Measurements from ENCODE around the gene CTDSPL.

CTDSPL gene

GRCh38 chr3:37984051-37984450, 122.4 kb downstream of the CTDSPL start:
- no peak for TF ChIP-seq CTCF (IDR thresholded peaks at IDR 0.05; ENCODE audit: insufficient read depth, low read length, poor library complexity, severe bottlenecking)
- no peak for DNase-seq (ENCODE audit: extremely low read depth, insufficient read length)
- no peaks in the 10 kb centered on the region for H3K36me3 ChIP-seq (ENCODE audit: control insufficient read depth, insufficient read depth, low read length)
- H3K27me3 ChIP-seq (replicated peaks; ENCODE audit: control insufficient read depth, insufficient read depth, low read length) = peaks cover 2% of the 10 kb centered on the region; the same call in 1 of the 2 replicates
- H3K4me3 ChIP-seq (replicated peaks; ENCODE audit: low read depth, low read length) = no peak overlapping the region

- no peak for TF ChIP-seq CTCF (IDR thresholded peaks at IDR 0.05; ENCODE audit: insufficient read depth, low read length, poor library complexity, severe bottlenecking)
- Histone ChIP-seq H3K27me3 (replicated peaks; ENCODE audit: control insufficient read depth, insufficient read depth, low read length) (peaks cover 2% of the 10 kb centered on the region; the same call in 1 of the 2 replicates), H3K36me3 (ENCODE audit: control insufficient read depth, insufficient read depth, low read length) (no peaks in the 10 kb centered on the region), H3K4me3 (replicated peaks; ENCODE audit: low read depth, low read length) (no peak overlapping the region)
- DNase-seq (ENCODE audit: extremely low read depth, insufficient read length) = no peak
Observed at GRCh38 chr3:37984596-37984995, 122.9 kb downstream of the CTDSPL start.

GRCh38 chr3:37985637-37986320, 124.1 kb downstream of the CTDSPL start:
- DNase-seq (ENCODE audit: extremely low read depth, insufficient read length) = no peak
- no peak for TF ChIP-seq CTCF (IDR thresholded peaks at IDR 0.05; ENCODE audit: insufficient read depth, low read length, poor library complexity, severe bottlenecking)
- Histone ChIP-seq H3K36me3 (ENCODE audit: control insufficient read depth, insufficient read depth, low read length) (no peaks in the 10 kb centered on the region), H3K27me3 (replicated peaks; ENCODE audit: control insufficient read depth, insufficient read depth, low read length) (no peaks in the 10 kb centered on the region; the same call in 1 of the 2 replicates), H3K4me3 (replicated peaks; ENCODE audit: low read depth, low read length) (no peak overlapping the region)

- DNase-seq (ENCODE audit: extremely low read depth, insufficient read length) = no peak
- H3K4me3 ChIP-seq (replicated peaks; ENCODE audit: low read depth, low read length) = no peak overlapping the region
- H3K27me3 ChIP-seq (replicated peaks; ENCODE audit: control insufficient read depth, insufficient read depth, low read length) = no peaks in the 10 kb centered on the region; the same call in 1 of the 2 replicates
- no peaks in the 10 kb centered on the region for H3K36me3 ChIP-seq (ENCODE audit: control insufficient read depth, insufficient read depth, low read length)
- TF ChIP-seq CTCF (IDR thresholded peaks at IDR 0.05; ENCODE audit: insufficient read depth, low read length, poor library complexity, severe bottlenecking) = no peak
Observed at GRCh38 chr3:37986479-37987314, 125.0 kb downstream of the CTDSPL start.

- DNase-seq (ENCODE audit: extremely low read depth, insufficient read length) = no peak
- Histone ChIP-seq H3K27me3 (replicated peaks; ENCODE audit: control insufficient read depth, insufficient read depth, low read length) (no peaks in the 10 kb centered on the region), H3K4me3 (replicated peaks; ENCODE audit: low read depth, low read length) (no peak overlapping the region), H3K36me3 (ENCODE audit: control insufficient read depth, insufficient read depth, low read length) (no peaks in the 10 kb centered on the region)
- no peak for TF ChIP-seq CTCF (IDR thresholded peaks at IDR 0.05; ENCODE audit: insufficient read depth, low read length, poor library complexity, severe bottlenecking)
Observed at GRCh38 chr3:37987315-37987697, 125.6 kb downstream of the CTDSPL start.

Measured in GM06990 (cell line).